ENCODE data around the gene MYH16.
"Not testable (repeated sequence)": the region's sequence is repeated elsewhere in the genome, so short reads cannot be mapped to it uniquely, and the experiment has no call there.

MYH16 gene

DNA sequence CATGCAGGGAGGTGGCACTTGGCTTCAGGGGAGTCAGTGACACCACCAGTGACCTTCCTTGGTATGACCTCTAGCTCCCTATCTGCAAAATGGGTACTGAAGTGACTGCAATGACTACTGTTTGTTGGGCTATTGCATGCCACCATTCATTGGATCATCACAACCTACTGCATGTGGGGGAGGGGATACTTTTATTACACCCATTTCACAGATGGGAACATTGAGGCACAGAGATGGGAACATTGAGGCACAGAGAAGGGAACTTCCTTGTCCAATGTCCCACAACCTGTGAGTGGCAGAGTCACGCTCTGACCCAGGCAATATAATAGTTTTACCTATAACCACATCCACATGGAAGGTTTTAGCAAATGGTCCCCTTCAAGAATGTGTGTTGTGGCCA is 12.2 kb upstream of the MYH16 start:
- DNase-seq: no peak

DNA sequence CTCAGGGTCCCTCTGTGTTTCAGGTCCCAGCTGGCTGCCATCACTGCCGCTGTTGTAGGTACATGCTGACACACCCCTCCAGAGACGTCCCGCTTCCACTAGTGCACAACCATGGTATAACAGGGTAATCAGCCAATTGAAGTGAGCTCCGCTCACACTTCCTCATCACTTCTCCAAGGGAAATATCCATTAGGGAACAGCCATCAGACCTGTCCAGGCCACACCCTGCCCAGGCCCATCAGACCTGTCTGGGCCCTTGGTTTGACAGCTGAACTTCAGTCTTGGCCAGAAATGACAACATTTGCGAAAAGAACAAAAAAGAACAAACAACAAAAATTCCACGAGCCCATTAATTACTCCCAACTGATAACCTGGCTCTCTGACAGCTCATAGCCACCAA is 11.0 kb upstream of the MYH16 start:
- no peak for DNase-seq

DNA sequence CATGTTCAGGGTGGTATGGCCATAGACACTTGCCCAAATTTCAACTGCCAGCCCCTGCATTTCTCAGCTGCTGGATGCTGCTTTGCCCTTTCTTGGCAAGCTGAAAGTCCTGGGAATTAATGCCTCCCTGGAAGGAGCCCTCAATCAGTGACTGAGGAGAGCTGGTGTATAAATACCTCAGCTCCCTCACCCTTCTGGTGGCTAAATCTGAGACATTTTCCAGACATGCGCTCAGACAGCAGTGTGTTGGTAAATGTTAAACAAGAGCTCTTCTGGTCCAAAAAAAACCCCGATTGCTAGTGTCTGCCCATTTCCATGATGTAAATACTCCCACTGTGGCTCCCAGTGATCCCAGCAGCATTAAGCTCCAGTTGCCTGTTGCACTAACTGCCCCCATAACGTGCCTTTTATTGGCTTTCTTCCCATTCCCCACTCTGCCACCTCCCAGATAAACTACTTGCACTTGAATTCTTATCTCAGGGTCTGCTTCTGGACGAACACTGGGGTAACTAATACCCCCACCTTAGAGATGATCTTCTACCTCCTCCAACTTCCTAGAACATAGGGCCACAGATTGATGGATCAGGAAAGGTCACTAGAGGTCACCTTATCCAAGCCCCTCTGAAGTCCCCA is 6.7 kb upstream of the MYH16 start:
- no peak for DNase-seq

DNA sequence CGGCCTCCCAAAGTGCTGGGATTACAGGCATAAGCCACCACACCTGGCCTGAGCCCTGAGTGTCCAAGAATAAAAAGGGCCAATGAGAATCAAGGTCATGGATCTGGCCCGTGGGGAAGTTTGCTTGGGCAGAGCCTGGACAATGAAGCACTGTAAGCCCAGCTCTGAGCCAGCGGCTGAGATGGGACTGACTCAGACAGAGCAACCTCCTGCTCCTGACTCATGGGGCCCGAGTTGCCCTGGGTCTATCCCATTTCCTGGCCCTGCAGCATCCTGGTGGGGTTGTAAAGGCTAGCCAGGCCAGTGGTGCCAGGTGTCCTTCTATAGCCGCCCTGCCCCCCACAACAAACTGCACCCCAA is 5.2 kb upstream of the MYH16 start:
- DNase-seq: peak; percentile 68

DNA sequence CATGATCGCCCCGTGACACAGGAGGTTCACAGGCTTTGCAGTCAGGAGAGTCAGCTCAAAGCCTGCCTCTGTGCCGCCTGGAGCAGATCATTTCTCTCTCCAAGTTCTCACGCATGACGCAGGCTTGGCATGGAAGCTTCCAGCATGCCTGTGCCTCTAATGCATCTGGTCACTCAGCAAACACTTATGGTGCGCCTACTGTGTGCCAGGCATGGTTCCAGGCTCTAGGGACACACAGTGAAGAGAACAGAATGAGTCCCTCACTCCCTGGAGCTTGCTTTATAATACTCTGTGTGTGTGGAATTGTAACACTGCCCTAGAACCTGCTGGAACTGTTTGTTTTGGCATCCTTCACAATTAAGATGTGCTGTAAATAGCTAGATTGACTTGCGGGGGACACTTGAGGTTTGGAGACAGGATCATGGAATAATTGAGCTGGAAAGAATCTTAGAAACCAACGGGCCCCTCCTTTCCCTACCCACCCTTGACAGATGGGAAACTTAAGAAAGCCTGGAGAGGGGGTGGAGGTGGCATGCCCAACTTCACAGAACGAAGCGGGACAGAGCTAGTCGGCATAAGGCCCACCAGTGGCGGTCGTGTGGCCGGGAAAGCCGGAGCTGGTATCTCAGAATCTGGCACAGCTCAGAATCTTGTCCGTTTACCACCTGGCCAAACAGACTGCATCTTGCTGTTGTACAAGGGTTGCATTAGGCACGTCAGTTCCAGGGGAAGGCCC is 4.6 kb upstream of the MYH16 start:
- peak; percentile 29 for DNase-seq

DNA sequence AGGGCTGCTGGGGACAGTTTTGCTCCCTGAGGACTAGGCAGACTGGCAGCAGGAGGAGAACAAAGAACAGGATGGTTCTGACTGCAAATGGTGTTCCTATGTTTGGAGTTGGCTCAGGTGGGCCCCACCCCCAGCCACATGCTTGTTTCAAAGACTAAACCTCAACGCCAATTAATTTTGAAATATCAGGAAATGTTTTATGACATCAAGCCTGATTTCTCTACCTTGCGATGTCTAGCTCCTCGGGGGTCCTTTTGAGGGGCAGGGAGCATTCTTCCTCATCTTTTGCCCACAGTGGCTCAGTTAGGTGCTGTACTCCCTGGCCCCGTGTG is 4.1 kb upstream of the MYH16 start:
- no peak for DNase-seq

DNA sequence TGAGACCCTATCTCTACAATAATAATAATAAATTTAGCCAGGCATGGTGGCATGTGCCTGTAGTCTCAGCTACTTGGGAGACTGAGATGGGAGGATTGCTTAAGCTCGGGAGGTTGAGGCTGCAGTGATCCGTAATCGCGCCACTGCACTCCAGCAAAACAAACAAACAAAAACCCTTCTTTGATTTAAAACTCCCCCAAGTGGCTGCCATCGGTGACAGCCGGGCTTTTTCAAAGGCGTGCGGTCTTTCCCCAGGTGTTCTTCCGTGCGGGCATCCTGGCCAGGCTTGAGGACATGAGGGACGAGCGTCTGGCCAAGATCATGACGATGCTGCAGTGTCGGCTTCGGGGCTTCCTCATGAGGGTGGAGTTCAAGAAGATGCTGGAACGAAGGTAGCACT is 1.9 kb upstream of the MYH16 start:
- no peak for DNase-seq

DNA sequence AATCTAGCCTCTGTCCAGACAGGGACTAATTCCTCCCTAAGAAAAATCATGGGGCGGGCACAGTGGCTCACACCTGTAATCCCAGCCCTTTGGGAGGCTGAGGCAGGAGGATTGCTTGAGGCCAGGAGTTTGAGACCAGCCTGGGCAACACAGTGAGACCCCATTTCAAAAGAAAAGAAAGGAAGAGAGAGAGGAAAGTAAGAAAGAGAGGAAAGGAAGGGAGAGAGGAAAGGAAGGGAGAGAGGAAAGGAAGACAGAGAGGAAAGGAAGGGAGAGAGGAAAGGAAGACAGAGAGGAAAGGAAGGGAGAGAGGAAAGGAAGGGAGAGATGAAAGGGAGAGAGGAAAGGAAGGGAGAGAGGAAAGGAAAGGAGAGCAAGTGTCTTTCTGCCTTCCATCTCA is 922 bp downstream of the MYH16 start:
- not testable (repeated sequence) for DNase-seq

DNA sequence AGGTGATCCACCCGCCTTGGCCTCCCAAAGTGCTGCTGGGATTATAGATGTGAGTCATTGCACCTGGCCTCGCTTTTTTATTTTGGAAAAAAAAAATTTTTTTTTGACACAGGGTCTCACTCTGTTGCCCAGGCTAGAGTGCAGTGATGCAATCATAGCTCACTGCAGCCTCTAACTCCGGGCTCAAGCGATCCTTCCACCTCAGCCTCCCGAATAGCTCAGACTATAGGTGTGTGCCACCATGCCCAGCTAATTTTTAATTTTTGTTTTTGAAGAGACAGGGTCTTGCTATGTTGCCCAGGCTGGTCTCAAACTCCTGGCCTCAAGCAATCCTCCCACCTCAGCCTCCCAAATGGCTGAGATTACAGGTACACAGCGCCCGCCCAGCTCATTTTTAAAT is 2.3 kb downstream of the MYH16 start:
- not testable (repeated sequence) for DNase-seq

DNA sequence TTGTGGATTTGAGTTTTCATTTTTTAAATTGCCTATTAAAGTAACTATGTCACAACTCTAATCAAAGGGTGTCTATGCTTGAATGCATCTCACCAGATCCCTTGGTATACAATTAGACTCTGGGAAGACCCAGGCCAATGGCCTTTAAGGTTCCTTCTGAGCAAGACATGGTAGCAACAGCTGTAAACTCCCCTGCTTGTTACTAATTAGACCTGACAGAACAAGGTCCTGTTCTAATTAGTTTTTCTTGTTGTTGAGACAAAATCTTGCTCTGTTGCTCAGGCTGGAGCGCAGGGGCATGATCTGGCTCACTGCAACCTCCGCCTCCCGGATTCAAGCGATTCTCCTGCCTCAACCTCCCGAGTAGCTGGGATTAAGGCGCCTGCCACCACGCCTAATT is 2.9 kb downstream of the MYH16 start:
- no peak for DNase-seq

DNA sequence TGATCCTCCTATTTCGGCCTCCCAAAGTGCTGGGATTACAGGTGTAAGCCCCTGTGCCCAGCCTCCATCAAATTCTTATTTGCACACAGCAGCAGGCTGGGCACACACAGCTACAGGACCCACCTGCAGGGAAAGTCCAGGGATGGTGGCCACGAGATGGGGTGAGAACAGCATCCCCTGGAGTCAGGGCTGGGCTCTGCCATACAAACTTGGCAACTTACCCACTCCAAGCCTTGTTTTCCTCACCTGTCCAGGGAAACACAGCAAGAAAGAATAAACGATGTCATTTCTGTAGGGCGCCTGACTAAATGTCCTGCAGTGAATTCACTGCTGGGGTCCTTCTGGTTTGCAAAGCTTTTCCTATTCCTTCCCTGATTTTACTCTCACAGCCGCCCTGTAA is 5.5 kb downstream of the MYH16 start:
- no peak for DNase-seq

DNA sequence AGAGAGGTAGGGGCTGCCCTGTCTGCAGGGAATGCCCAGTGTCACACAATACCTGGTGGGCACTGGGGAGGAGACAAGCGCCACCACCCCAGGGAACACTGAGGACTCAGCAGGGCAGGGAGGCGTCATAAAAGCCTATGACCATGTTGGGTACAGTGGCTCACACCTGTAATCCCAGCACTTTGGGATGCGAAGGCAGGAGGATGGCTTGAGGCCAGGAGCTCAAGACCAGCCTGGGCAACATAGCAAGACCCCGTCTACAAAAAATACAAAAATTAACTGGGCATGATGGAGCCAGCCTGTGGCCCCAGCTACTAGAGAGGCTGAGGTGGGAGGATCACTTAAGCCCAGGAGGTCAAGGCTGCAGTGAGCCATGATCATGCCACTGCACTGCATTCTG is 11.5 kb downstream of the MYH16 start:
- not testable (repeated sequence) for DNase-seq

DNA sequence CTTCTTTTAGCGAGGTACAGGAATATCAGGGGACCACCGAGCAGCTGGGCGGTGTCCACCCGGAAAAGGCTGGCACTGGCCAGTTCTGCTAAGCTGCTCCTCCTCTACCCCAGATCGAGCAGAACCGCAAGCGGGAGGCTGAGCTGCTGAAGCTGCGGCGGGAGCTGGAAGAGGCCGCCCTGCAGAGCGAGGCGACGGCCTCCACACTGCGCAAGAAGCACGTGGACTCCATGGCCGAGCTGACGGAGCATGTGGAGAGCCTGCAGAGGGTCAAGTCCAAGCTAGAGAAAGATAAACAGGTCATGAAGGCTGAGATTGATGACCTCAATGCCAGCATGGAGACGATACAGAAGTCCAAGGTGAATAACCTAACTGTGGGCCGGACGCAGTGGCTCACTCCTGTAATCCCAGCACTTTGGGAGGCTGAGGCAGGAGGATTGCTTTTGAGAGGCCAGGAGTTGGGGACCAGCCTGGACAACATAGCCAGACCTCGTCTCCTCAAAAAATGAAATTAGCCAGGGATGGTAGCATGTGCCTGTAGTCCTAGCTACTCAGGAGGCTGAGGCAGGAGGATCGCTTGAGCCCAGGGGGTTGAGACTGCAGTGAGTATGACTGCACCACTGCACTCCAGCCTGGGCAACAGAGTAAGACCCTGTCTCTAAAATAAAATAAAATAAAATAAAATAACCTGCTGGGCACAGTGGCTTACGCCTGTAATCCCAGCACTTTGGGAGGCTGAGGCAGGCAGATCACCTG is 15.3 kb downstream of the MYH16 start:
- no peak for DNase-seq

DNA sequence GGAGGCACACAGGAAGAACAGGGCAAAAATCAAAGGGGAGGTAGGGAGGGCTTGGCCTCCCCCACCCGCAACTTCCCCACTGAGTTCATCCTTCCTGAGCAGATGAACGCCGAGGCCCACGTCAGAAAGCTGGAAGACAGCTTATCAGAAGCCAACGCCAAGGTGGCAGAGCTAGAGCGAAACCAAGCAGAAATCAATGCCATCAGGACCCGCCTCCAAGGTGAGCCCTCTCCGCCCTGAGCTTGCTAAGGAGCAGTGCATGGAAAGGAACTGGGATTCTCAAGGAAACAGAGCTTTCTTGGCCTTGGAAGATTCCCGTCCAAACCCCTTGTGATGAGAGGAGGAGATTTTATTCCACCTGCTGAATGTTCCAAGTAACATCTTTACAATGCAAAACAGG is 16.5 kb downstream of the MYH16 start:
- DNase-seq: no peak

DNA sequence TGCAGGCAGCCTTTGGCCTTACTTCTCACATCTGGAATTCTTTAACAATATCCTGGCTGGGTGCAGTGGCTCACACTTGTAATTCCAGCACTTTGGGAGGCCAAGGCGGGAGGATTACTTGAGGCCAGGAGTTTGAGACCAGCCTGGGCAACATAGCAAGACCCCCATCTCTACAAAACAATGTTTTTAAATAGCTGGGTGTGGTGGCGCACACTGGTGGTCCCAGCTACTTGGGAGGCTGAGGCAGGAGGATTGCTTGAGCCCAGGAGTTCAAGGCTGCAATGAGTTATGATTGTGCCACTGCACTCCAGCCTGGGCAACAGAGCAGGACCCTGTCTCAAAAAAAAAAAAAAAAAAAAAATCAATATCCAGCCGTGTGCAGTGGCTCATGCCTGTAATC is 17.5 kb downstream of the MYH16 start:
- DNase-seq: not testable (repeated sequence)

DNA sequence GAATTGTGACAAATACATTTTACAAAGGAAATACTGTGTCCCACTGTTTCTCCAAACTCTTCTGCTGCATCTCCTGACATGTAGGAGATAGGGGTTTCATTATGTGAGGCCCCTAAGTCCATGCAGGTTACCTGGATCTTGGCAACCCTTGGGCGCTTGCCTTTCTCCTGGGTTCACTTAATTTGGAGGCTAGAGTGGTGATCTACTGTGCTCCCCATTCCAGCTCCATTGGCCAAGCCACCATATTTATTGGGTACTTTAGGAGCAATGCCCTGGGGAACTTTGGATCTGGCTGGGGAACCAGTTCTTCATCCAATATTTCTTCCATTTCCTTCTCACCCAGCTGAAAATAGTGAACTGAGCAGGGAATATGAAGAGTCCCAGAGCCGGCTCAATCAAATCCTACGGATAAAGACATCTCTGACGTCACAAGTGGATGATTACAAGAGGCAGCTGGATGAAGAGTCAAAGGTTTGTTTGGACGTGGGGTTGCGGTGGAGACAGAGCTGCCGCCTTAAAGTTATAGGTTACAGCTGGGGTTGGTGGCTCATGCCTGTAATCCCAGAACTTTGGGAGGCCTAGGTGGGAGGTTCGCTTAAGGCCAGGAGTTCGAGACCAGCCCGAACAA is 18.5 kb downstream of the MYH16 start:
- no peak for DNase-seq

DNA sequence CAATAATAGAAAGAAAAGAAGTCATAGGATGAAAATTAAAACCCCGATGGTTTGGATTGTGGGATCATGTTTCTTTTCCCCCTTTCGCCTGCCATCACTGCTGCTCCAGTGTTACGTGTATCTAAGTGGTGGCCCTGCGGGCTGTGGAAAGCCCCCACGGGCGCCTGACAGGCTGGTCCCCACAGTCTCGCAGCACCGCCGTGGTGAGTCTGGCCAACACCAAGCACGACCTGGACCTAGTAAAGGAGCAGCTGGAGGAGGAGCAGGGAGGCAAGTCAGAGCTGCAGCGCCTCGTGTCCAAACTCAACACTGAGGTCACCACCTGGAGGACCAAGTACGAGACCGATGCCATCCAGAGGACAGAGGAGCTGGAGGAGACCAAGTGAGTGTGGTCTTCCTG is 19.5 kb downstream of the MYH16 start:
- no peak for DNase-seq

DNA sequence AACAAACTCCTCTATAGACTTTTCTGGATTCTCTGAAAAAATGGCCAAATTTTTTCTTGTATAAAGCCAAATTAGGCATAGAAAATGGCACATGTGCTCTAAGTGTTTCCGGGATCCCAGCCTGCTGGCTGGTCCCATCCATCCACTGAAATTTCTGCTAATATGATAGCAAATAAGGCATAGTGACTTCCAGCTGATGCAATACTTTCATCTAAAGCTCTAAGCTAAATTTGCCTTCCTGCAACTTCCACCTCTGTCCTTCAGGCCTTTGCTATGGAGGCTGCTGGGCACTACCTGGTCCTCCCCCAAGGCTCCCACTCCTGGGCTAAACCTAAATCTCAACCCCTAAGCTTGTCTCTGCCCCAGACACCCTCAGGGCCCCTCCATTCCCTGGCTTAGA is 20.5 kb downstream of the MYH16 start:
- no peak for DNase-seq

DNA sequence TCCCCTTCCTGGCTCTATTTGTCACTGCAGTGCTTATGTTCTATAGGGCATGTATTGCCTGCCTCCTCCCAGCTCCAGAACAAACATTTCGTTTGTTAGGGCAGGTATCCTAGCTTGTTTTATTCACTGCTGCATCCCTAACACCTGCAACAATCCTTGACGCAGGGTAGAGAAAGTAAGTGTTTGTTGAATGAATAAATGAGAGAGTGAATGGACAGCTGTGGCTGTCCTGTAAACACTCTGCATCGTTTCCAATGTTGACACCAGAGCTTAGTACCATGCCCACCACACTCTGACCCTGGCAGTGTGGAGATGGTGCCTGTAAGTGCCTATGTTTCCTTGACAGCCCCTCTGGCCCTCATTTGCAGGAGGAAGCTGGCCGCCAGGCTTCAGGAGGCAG is 21.0 kb downstream of the MYH16 start:
- no peak for DNase-seq

DNA sequence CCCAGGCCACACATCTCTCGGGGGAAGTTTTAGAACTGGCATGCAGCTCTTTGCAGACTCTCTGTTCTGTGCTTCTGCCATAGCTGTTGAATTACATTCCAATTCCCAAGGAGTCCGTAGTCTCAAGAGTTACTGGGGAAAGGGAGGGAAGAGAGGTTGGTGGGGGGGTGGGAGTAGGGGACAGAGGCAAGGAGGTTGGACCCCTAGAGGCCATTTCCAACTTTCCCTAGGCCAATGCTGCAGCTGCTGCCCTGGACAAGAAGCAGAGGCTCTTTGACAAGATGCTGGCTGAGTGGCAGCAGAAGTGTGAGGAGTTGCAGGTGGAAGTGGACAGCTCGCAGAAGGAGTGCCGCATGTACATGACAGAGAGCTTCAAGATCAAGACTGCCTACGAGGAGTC is 23.8 kb downstream of the MYH16 start:
- no peak for DNase-seq

DNA sequence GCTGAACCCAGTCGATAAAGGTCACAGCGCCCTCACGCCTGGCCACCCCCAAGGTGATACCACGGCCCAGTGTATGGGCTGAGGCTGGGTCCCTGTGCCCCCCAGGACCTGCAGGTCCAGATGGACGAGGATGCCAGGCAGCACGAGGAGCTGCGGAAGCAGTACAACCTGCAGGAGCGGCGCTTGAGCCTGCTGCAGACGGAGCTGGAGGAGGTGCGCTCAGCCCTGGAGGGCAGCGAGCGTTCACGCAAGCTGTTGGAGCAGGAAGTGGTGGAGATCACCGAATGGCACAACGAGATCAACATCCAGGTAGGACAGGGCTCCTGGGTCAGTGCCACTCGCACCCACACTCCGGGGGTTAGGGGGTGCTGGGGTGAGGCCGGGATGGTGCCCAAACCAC is 28.9 kb downstream of the MYH16 start:
- DNase-seq: no peak

DNA sequence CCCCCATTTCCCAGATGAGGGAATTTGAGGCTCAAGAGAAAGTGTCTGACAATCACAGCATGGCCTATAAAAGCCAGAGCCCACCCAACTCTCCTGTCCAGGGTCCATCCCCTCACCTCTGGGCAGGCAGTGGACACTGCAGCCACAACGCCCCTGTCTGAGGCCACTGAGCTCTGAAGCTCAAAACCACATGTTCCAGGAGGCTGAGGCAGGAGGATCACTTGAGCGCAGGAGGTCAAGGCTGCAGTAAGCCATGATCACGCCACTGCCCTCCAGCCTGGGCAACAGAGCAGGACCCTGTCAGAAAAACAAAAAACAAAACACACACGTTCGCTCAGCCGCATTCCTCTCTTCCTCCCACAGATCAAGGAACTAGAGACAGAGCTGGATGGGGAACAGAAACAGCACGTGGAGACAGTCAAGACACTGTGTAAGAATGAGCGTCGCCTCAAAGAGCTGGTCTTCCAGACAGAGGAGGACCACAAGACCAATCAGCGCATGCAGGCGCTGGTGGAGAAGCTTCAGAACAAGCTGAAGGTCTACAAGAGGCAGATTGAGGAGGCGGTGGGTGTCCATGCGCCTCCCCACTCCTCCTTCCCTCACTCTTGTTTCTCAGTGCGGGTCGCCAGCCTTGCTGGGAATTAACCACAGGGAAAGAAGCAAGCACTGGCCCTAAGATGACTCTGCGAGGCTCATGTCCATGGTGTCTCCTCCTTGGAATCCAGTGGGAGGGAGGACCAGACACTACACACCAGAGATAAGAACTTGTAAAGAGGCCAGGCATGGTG is 33.0 kb downstream of the MYH16 start:
- DNase-seq: no peak

DNA sequence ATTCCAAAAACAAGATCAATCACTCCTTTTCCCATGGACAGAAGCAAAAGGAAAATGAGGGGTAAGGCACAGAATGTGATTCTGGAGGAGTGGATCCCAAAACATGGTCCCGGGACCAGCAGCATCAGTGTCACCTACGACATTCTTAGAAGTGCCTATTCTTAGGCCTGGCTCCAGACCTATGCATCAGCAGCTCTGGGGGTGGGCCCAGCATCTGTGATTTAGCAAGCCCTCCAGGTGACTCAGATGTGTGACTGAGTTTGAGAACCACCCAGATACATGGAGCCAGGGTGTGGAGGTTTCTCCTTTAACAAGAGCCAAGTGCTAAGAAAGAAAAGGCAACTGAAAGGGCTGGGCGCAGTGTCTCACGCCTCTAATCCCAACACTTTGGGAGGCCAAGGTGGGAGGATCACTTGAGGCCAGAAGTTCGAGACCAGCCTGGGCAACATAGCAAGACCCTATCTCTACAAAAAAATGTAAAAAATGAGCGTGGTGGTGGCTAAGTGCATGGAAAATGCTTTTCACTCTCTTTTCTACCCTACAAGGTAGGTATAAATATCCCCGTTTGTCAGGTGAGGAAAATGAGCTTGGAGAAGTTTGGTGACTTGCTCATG is 35.9 kb downstream of the MYH16 start:
- DNase-seq: no peak

Data from kidney glomerular epithelial cell (primary cell).